Right atrium auricular region (tissue), 2 donors: ENCODE results near the gene ING1. TPM values are rescaled to one million over a fixed set of nuclear protein-coding genes. Genes with fewer than 3 reads are reported as not detected.
"Not testable (repeated sequence)": the region's sequence is repeated elsewhere in the genome, so short reads cannot be mapped to it uniquely, and the experiment has no call there.

Experiments
- DNase-seq: peaks from one replicate; pipeline ENCODE4 v3.0.0-alpha.2; 2019; ENCODE audit warnings: low spot score
- H3K27ac ChIP-seq, 2 donors: fragments of 200-600 bp; sonication (generic); 1 replicate in 1 of 2; 2 replicates in 1 of 2; pipeline ENCODE4 v1.5.1; 2016 to 2019
- H3K27me3 ChIP-seq, 2 donors: fragments of 200-600 bp; sonication (generic); one replicate each; pipeline versions ENCODE4 v1.5.1 to v1.6.0; 2017 to 2019
- H3K36me3 ChIP-seq: fragments of 200-600 bp; sonication (generic); one replicate; pipeline ENCODE4 v1.5.1; 2016
- H3K4me1 ChIP-seq, 2 donors: fragments of 200-600 bp; sonication (generic); one replicate each; pipeline versions ENCODE4 v1.5.1 to v1.6.0; 2017 to 2019
- H3K4me3 ChIP-seq, 2 donors: fragments of 200-600 bp; sonication (generic); 1 replicate in 1 of 2; 2 replicates in 1 of 2; pipeline ENCODE4 v1.5.1; 2017 to 2019; ENCODE audit warnings: mild to moderate bottlenecking in 1 of 2, moderate library complexity in 1 of 2
- H3K9me3 ChIP-seq, 2 donors: fragments of 200-600 bp; sonication (generic); one replicate each; pipeline ENCODE4 v1.5.1; 2019
- CTCF ChIP-seq, 2 donors: fragments of 200-600 bp; sonication (generic); IDR thresholded peaks; one replicate each; pipeline ENCODE4 v1.5.1; 2019; ENCODE audit warnings: antibody characterized with exemption in 2 of 2
- total RNA-seq, 2 donors: library from RNA; depleted of rRNA; stranded (reverse); fragments of >200 nt; gene quantifications; one replicate each; pipeline ENCODE4 v1.1.0, GENCODE V29; 2016

ING1 gene
- total RNA-seq, 2 donors from 2014 or later = 8.2 to 9.0 TPM

GRCh38 chr13:110715395-110716246 lies 2.1 kb downstream of the ING1 start:
- no peaks in the 10 kb centered on the region for H3K9me3 ChIP-seq
- peak; percentile 100 for DNase-seq

GRCh38 chr13:110716247-110716515 lies 2.7 kb downstream of the ING1 start:
- peak overlapping the region; percentile 91 to 94 for H3K27ac ChIP-seq
- no peak for TF ChIP-seq CTCF (IDR thresholded peaks at IDR 0.05)
- peak; percentile 74 for DNase-seq
- H3K4me3 ChIP-seq = peak overlapping the region; percentile 75 to 89
- H3K36me3 ChIP-seq = peaks cover 19% of the 10 kb centered on the region
- no peaks in the 10 kb centered on the region for H3K27me3 ChIP-seq
- no peaks in the 10 kb centered on the region for H3K9me3 ChIP-seq
- peaks cover 0 to 26% of the 10 kb centered on the region in 2 donors for H3K4me1 ChIP-seq

More at GRCh38 chr13:110715395-110716246, 2.1 kb downstream of the ING1 start:
- Histone ChIP-seq H3K36me3 (peaks cover 13% of the 10 kb centered on the region), H3K27me3 (no peaks in the 10 kb centered on the region), H3K27ac (peak overlapping the region; percentile 99 to 100), H3K4me3 (peak overlapping the region; percentile 75 to 89), H3K4me1 (peaks cover 0 to 28% of the 10 kb centered on the region in 2 donors)
- TF ChIP-seq CTCF (IDR thresholded peaks at IDR 0.05) = peak in 1 of 2 donors; percentile 39

GRCh38 chr13:110719036-110719710 lies 5.7 kb downstream of the ING1 start:
- Histone ChIP-seq H3K27me3 (no peaks in the 10 kb centered on the region), H3K4me3 (no peak overlapping the region), H3K4me1 (peaks cover 0 to 20% of the 10 kb centered on the region in 2 donors), H3K9me3 (no peaks in the 10 kb centered on the region), H3K27ac (no peak overlapping the region), H3K36me3 (peaks cover 20% of the 10 kb centered on the region)
- DNase-seq = no peak
- no peak for TF ChIP-seq CTCF (IDR thresholded peaks at IDR 0.05)

GRCh38 chr13:110722971-110723370 lies 9.5 kb downstream of the ING1 start:
- no peak for TF ChIP-seq CTCF (IDR thresholded peaks at IDR 0.05)
- H3K9me3 ChIP-seq = no peaks in the 10 kb centered on the region

GRCh38 chr13:110723598-110723997 lies 10.1 kb downstream of the ING1 start:
- Histone ChIP-seq H3K27ac (no peak overlapping the region), H3K36me3 (peaks cover 20% of the 10 kb centered on the region), H3K4me1 (no peaks in the 10 kb centered on the region), H3K4me3 (no peak overlapping the region), H3K27me3 (no peaks in the 10 kb centered on the region), H3K9me3 (no peaks in the 10 kb centered on the region)
- TF ChIP-seq CTCF (IDR thresholded peaks at IDR 0.05) = no peak
- no peak for DNase-seq

More at GRCh38 chr13:110722971-110723370, 9.5 kb downstream of the ING1 start:
- no peak for DNase-seq
- peaks cover 20% of the 10 kb centered on the region for H3K36me3 ChIP-seq
- peaks cover 0 to 5% of the 10 kb centered on the region in 2 donors for H3K4me1 ChIP-seq
- no peak overlapping the region for H3K4me3 ChIP-seq
- no peaks in the 10 kb centered on the region for H3K27me3 ChIP-seq
- H3K27ac ChIP-seq = no peak overlapping the region

GRCh38 chr13:110726153-110726552 lies 12.7 kb downstream of the ING1 start:
- H3K9me3 ChIP-seq, H3K36me3 ChIP-seq, H3K4me3 ChIP-seq, H3K27ac ChIP-seq, H3K27me3 ChIP-seq, DNase-seq, H3K4me1 ChIP-seq: not testable (repeated sequence)
